ENCODE results near the gene PLXNA2.

PLXNA2 gene

GRCh38 chr1:208224192-208224713, 19.9 kb downstream of the PLXNA2 start:
- no peak for DNase-seq (ENCODE audit: low spot score)

GRCh38 chr1:208223136-208223535, 21.0 kb downstream of the PLXNA2 start:
- no peak for DNase-seq (ENCODE audit: low spot score)

- DNase-seq (ENCODE audit: low spot score) = no peak
Measured at GRCh38 chr1:208222376-208223126, 21.6 kb downstream of the PLXNA2 start.

DNA sequence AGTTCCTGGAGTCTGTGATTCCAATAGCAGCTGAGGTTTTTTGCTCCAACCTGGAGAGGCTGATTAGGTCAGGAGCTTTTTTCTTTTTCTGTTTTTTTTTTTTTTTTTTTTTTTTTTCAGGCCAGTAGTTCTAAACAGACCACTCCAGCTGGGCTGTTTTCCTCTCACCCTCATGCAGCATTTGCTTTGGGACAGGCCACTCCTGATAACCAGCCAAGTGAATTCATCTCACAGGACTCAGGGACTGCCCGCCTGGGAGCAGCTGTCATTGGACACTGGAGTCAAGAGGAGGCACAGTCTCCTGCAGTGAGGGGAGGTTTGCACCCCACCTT, 22.9 kb downstream of the PLXNA2 start:
- no peak for DNase-seq (ENCODE audit: low spot score)

GRCh38 chr1:208219659-208220282, 24.4 kb downstream of the PLXNA2 start:
- peak; percentile 93 for DNase-seq (ENCODE audit: low spot score)

DNA sequence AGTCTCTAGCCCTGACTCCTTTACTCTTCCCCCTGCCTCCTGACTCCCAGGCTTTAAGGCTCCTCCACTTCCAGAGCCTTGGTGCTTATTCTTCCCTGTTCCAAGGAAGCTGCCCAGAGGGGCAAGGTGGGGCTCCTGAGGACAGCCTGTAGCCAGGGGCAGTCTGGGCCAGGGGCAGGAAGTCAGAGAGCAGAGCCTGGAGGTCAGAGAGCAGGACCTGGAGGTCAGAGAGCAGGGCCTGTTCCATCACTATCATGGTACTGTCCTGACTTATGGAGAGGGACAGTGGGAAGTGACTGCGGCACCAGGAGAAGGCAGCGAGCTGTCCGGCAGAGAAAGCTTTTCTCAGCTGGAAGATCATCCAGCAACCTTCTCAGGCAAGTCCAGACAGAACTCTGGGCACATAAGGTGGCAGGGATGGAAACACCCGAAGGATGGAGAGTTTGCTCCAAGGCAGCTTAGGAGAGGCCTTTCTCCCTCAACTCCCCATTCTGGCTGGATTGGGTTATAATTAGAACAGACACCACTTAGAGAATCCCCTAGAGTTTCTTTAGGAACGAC, 25.0 kb downstream of the PLXNA2 start:
- DNase-seq (ENCODE audit: low spot score) = peak; percentile 39

- DNase-seq (ENCODE audit: low spot score) = no peak
Measured at GRCh38 chr1:208218237-208219097, 25.7 kb downstream of the PLXNA2 start.

DNA sequence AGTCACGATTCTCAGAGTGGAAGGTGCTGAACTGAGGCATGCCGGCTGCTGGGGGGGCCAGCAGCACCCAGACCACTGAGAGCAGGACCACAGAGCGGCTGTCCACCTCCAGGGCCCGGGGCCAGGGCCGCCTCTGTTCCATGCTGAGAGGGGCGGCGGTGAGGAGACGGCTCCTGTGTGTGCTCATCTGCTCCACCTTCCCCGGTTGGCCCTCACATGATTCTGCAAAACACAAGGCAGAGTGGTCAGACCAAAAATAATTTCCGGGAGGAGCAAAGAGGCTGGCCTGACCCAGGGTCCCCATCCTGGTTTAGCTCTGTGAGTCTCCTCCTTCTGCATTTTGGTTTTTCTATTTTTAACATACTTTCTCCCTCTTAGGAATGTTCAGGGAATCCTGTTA, 26.4 kb downstream of the PLXNA2 start:
- DNase-seq (ENCODE audit: low spot score) = no peak

DNA sequence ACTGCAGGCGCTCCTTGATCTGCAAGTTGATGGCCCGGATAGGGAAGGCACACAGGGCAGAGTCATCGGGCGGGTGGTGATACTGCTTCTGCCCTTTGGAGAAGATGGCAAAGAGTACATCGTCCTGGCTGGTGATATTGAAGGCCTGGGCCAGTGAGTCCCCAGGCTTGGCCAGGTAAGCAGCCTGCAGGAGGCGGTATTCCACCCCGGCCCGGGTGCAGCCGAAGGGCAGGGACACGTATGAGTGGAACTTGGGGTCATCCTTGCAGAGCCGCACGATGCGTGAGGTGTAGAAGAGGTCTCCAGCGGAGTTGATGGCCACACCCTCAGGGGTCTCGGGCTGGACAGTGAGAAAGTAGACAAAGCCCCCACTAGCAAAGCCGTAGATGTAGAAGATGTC, 27.4 kb downstream of the PLXNA2 start:
- no peak for DNase-seq (ENCODE audit: low spot score)

DNA sequence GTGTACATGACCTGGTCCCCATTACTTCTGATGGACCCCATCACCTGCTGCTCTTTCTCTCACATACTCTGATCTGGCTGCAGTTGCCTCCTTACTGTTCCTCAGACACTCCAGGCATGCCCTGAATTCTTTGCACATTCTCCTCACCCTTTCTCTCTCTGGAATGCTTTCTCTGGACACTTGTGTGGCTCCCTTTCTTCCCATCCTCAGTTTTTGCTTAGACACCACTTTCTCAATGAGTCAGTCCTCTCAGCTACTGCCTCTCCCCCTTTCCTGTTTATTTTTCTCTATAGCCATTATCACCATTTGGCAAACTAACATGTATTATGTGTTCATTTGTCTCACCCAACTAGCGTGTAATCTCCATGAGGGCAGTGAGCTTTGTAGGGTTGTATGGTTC, 28.1 kb downstream of the PLXNA2 start:
- no peak for DNase-seq (ENCODE audit: low spot score)

DNA sequence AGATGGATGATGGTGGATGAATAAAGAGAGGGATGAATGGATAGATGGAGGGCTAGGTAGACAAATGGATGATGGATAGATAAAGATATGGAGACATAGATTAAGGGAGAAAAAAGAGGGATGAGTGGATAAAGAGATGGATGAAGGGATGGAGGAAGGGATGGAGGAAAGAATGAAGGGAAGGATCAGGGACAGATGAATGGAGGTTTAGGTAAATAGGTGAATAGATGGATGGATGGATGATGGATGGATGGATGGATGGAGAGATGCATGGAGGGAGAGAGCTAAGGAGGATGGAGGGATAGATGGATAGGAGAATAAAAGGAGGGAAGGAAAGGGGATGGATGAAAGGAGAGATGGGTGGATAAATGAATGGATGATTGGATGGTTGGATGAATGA, 28.8 kb downstream of the PLXNA2 start:
- no peak for DNase-seq (ENCODE audit: low spot score)

- DNase-seq (ENCODE audit: low spot score) = no peak
Measured at GRCh38 chr1:208213786-208214185, 30.4 kb downstream of the PLXNA2 start.

DNA sequence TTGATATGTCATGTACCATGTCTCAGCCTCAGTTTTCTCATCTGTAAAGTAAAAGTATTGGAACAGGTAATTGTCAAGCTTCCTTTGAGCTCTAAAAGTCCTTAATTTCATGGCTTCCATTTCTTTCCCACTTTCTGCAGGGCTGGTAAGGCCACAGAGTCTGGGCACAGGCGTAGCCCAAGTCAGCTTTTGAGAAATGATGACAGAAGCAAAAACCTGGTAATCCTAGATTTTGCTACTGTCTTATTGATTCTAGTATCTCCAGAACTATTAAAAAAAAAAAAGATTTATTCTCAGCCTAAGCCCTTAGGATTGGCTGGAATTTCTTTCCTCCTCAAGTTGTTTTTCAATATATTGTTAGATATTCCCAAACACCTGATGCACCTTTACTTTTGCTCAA, 31.3 kb downstream of the PLXNA2 start:
- DNase-seq (ENCODE audit: low spot score) = no peak

- no peak for DNase-seq (ENCODE audit: low spot score)
Measured at GRCh38 chr1:208211921-208212843, 32.0 kb downstream of the PLXNA2 start.

DNA sequence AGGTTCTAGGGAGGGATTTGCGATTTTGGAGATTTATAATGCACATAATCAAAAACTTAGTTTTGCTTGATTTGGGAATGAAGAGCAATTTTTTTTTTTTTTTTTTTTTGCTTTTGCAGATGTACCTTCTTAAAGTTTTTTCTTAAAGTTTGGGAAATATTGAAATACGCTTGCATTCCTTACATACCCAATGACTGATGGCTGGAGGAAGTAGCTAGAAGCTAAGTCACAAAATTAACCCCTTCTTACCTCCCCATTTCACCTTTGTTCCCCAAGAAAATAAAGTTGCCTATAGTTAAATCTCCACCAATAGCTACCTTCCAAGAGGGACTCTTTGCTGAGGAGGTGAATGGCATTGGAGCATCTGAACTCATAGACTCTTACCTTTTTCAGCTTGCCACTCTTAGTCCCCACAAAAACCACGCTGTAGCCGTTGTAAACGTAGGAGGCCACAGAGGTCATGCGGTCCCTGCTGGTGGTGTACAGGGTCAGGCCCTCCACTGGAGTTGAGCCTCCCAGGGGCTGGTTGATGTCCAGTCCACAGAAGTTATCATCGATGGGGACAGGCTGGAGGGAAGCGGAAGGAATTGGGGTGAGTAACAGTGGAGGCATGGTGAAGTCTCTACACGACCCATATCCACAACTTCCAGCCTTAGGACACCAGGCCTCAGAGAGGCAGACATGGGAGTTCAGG, 34.1 kb downstream of the PLXNA2 start:
- DNase-seq (ENCODE audit: low spot score) = no peak

DNA sequence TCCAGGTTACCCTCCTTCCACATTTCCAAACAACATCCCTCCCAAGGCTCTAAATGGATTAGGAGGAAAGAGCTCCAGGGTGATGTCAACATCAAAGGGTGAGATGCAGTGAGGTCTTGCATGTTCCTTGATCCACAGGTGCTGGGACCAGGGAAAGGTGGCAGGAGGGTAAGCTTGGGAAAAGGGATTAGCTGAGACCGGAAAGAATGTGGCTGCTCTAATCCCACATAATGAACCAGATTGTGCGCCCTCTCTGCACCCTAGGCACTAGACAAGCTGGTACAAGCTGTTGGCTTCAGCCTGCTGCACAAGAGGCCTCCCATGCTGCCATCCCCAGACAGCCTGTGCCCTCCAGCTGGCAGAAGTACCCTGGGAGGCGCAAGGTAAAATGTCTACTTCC, 34.9 kb downstream of the PLXNA2 start:
- no peak for DNase-seq (ENCODE audit: low spot score)

- DNase-seq (ENCODE audit: low spot score) = no peak
Measured at GRCh38 chr1:208208132-208208487, 36.1 kb downstream of the PLXNA2 start.

DNA sequence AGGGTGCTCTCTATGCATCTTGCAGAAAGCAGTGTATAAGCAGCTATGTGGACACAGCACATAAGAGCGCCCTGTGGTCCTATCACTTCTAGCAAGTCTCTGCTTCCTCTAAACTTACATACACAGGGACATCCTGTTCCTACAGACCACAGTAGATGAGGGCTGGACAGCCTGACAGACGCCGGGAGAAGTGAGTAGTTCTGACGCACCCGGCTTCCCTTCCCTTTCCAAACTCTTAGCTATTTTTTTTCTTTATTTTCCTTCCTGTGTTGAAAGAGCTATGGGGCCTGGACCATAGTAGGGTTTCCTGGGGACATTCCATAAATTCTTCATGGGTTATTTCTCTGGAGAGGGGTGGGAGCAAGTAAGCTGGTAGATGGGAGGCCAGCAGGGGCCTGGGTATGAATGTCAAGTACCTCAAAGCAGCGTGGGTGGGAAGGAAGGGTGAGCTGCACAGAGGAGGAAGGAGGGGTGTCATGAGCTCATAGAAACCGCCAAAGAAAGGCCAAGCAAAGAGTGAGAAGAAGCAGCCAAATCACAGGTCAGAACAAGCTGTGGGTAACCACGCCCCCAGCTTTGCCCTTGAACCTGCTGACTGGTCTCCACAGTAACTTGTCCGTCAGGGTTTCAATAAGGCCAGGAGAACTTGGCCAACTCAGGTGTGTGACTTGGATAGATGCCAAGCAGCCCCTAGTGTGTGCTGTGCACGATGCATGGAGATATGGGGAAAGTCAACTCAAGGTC, 36.6 kb downstream of the PLXNA2 start:
- no peak for DNase-seq (ENCODE audit: low spot score)

DNA sequence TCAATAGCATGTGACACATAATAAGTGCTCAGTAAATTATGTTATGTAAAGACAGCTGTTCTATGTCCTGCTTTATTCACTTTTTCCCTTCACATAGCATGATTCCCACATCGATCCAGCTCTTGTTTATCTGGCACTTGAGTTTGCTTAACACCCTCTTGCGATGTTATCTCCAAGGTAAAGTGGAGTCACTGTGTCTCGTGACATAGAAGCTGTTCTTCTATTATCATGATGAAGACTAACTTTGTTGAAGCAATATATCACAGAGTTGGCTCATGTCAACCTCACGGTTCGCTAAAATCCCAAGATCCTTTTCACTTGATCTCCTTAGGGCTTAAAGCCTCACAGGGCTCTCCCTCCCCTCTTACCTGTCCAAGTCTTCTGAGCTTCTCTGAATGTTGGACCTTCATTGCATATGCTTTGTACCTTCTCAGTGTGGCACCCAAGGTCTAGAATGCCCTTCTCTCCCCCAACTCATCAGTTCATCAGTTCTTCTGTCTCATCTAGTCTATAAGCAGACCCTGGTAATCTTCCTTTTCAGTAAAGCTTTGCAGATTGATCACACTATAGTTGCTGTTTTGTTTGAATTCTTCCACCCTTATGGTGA, 38.0 kb downstream of the PLXNA2 start:
- no peak for DNase-seq (ENCODE audit: low spot score)

All from COLO829 (cell line).